OCI-M1 (cell line): ENCODE measurements around the gene GRM3.

ENCODE experiments used
- DNase-seq: peaks from one replicate; lab custom pipeline; 2025; lab: John Stamatoyannopoulos, UW

The GRM3 gene

DNA sequence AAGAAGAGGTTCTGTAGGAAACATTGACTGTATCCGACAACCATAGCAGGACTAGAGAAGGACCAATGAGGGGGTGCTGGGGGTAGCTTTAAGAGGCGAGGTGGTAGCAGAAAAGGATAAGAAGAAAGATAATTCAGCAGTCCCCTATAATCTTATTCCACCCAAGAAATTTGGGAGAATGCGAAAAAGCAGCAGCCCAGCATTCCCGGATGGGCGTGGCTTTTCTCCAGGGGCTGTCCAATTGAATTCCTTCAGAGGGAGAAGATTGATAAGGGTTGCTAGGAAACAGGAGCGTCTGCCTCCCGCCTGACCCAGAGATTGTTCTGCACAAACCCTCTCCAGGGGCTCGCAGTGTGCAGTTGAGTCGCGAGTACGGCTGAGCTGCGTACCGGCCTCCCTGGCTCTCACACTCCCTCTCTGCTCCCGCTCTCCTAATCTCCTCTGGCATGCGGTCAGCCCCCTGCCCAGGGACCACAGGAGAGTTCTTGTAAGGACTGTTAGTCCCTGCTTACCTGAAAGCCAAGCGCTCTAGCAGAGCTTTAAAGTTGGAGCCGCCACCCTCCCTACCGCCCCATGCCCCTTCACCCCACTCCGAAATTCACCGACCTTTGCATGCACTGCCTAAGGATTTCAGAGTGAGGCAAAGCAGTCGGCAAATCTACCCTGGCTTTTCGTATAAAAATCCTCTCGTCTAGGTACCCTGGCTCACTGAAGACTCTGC, at the start of gene GRM3:
Gene GRM3 (plus strand): TSS at position 349 of the 721 bp plus-strand sequence. CDS start 121,237 bp downstream, outside the sequence.
- DNase-seq, result no peak

DNA sequence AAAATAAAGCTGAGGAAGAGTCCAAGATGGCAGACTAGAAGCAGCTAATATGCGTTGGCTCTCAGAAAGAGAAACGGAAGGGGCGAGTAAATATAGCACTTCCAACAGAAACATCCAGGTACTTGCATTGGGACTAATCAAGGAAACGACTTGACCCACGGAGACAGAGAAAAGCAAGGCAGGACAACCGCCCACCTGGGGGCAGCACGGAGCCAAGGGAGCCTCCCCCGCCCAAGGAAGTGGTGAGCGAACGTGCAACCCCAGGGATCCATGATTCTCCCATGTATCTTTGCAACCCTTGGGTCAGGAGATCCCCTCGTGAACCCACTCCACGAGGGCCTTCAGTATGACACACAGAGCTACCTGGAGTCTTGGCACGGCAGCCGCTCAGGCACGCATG, 45.4 kb upstream of the GRM3 start:
- peak; percentile 36 for DNase-seq

- no peak for DNase-seq
Measured at GRCh38 chr7:86598721-86599120, 45.0 kb upstream of the GRM3 start.

DNA sequence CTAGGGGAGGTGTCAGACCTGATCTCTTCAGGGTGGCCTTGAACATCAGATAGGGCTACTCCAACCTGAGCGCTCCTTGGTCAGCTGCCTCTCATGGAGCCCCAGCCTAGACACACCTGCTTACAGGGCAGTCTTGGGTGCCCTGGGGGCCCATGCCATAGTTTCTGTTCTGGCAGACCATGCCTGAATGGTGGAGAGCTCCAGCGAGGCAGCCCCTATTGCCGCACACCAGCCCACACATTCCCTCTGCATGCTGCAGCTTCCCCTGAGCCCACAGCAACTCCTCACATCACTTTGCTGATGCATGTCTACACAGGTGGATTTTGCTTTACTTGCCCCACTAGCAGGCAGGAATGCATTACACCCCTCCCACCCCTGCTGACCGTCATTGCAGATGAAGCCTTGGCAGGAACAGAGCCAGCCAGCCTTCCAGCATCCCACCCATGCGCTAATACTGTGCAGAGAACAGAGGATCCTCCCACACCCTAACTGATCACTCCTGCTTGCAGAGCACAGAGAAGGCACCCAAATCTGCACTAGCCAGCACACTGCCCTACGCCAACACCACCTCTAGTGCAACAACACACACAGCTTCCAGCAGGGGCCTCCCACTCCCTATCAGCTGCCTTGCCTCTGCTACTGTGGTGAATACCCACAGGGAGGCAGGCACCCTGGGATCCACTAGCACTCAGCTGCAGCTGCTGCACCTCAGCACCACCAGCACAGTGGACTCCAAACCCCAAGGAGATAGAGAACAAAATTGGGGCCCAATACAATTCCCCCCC, 43.0 kb upstream of the GRM3 start:
- DNase-seq, result no peak

DNA sequence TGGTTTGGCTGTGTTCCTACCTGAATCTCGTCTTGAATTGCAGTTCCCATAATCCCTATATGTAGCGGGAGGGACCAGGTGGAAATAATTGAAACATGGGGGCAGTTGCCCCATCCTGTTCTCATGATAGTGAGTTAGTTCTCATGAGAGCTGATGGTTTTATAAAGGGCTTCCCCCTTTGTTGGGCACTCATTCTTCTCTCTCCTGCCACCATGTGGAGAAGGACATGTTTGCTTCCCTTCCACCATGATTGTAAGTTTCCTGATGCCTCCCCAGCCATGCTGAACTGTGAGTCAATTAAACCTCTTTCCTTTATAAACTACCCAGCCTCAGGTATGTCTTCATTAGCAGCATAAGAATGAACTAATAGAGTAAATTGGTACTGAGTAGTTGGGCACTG, 28.0 kb upstream of the GRM3 start:
- peak; percentile 63 for DNase-seq

- no peak for DNase-seq
Measured at GRCh38 chr7:86644282-86645224, 844 bp downstream of the GRM3 start.

- DNase-seq, result no peak
Measured at GRCh38 chr7:86645225-86645608, 1.5 kb downstream of the GRM3 start.

GRCh38 chr7:86645676-86646276, 2.1 kb downstream of the GRM3 start:
- DNase-seq, result no peak

DNA sequence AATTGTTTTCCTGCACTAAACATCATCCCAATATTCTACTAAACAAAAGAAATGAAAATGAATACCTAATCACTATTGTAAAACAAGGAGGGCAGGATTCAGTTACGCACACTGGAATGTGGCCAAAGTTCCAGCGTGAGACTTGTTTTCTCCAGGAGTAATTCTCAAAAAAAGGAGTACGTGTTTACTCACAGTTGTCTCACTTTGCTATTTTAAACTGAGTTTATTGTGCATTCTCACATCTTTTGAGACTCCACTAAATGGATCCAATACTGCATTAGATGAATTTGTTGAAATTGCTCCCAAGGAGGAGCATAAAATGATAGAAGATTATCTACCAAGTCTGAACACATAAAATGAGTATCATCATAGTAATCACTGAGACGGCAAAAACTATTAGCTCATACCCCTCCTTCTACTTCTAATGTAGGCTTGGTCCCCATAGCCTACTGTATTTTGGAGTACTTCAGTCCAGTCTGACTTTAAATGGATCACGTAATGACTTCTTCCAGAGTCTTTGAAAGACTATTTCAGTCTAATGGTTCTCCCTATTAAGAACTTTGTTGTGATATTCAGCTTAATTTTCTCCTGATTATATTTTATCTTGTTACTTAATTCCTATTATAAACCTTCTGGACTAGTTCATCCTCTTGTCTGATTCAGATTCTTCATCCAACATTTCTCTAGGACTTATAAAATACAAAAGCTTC, 3.8 kb downstream of the GRM3 start:
- no peak for DNase-seq

- DNase-seq, result no peak
Measured at GRCh38 chr7:86648169-86648568, 4.5 kb downstream of the GRM3 start.

- DNase-seq, result peak; percentile 49
Measured at GRCh38 chr7:86653919-86654659, 10.4 kb downstream of the GRM3 start.

- DNase-seq, result no peak
Measured at GRCh38 chr7:86657948-86658347, 14.2 kb downstream of the GRM3 start.

- DNase-seq, result no peak
Measured at GRCh38 chr7:86660950-86661462, 17.3 kb downstream of the GRM3 start.

- no peak for DNase-seq
Measured at GRCh38 chr7:86664486-86664885, 20.8 kb downstream of the GRM3 start.

DNA sequence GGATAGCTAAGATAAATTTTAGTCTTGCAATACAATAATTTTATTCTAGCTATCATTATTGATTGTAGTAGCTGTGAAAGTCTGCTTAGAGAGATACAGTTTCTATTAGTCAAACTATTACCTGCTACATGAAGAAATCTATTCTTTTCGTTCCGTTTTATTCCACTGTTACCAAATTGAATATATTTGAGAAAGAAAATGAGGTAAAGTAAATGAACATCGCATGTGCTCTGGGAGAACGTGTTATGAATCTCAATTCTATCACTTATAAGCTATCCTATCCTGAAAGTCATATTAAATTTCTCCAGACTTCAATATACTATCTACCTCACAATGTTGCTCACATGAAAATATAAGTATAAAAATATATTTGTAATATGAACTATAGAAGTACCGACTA, 21.3 kb downstream of the GRM3 start:
- no peak for DNase-seq

GRCh38 chr7:86665669-86666068, 22.0 kb downstream of the GRM3 start:
- DNase-seq, result no peak

DNA sequence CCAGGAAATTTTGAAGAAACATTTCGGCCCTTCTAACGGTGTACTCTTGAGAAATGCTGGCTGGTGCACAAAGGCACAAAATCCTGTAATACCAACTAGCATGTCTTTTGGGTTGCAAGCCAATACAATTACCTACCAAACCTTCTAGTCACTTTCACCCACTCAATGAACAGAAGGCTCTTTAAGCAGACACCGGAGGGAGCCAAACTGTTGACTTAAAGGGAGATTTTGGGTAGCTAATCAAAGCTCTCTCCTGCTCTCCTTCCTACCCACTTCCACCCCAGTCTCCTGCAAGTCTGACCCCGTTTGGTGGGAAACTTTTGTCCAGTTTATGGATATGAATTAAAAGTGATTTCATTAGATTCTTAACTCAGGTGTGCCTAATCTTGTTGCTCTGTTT, 24.0 kb downstream of the GRM3 start:
- DNase-seq, result peak; percentile 69

DNA sequence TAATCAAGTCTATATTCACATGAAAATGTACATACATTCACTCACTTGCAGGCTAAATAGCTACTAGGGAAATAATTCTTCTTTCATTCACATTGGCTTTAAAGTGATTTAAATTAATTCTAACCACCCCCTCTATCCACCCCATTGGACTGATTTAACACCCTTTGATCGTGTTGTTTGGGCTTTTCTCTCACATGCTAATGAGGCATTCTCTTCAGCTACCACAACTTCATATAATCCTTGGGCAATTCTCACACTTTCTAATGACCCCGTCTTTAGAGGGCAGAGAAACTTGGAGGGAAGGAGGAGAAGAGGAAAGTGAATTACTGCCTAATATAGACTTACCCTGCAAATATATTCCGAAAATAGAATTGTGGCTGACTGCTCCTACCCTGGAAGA, 24.6 kb downstream of the GRM3 start:
- DNase-seq, result no peak

- DNase-seq, result no peak
Measured at GRCh38 chr7:86687831-86688230, 44.1 kb downstream of the GRM3 start.

DNA sequence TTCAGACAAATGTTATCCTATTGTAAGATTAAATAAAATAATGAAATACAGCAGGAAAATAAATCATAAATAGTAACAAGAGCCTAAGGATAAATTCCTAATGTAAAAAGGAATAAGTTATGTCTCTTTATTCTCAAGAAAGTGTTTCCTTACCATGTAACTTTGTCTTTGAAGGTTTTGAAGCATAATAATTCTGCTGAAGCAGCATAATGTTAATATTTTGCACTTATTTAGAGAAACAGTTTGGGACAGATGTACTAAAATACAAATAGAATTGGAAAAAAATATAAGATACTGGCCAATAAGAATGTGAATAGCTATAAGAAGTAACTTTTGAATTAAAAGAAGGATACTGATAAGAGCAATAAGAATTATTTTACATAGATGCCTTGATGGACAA, 45.7 kb downstream of the GRM3 start:
- DNase-seq, result no peak
